B cell (primary cell): Measurements from ENCODE around the gene LAYN.

ENCODE experiments used
- EZH2 ChIP-seq: IDR thresholded peaks from 2 replicates; pipeline ENCODE4 v1.6.1; 2012; ENCODE audit warnings: borderline replicate concordance, low read depth, mild to moderate bottlenecking, moderate library complexity, low read length; ENCODE audit not compliant: insufficient read depth, poor library complexity, severe bottlenecking
- TF ChIP-seq, protein P1 (sequence below): fragments of 200-600 bp; IDR thresholded peaks from one replicate; pipeline ENCODE4 v1.8.0; 2022; ENCODE audit warnings: antibody characterized with exemption, mild to moderate bottlenecking

GRCh38 chr11:111557425-111558111 is 17.0 kb downstream of the LAYN start:
- TF ChIP-seq, protein P1, sequence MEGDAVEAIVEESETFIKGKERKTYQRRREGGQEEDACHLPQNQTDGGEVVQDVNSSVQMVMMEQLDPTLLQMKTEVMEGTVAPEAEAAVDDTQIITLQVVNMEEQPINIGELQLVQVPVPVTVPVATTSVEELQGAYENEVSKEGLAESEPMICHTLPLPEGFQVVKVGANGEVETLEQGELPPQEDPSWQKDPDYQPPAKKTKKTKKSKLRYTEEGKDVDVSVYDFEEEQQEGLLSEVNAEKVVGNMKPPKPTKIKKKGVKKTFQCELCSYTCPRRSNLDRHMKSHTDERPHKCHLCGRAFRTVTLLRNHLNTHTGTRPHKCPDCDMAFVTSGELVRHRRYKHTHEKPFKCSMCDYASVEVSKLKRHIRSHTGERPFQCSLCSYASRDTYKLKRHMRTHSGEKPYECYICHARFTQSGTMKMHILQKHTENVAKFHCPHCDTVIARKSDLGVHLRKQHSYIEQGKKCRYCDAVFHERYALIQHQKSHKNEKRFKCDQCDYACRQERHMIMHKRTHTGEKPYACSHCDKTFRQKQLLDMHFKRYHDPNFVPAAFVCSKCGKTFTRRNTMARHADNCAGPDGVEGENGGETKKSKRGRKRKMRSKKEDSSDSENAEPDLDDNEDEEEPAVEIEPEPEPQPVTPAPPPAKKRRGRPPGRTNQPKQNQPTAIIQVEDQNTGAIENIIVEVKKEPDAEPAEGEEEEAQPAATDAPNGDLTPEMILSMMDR: no peak
- TF ChIP-seq EZH2: no peak
